ENCODE measurements around the gene FOLR1. TPM values are rescaled to one million over a fixed set of nuclear protein-coding genes. Genes with fewer than 3 reads are reported as not detected.
A peak's percentile ranks its signal among the peaks of the same experiment; 100 is the strongest.

The FOLR1 gene
- total RNA-seq, 1 experiment from 2014 or later, result not detected

DNA sequence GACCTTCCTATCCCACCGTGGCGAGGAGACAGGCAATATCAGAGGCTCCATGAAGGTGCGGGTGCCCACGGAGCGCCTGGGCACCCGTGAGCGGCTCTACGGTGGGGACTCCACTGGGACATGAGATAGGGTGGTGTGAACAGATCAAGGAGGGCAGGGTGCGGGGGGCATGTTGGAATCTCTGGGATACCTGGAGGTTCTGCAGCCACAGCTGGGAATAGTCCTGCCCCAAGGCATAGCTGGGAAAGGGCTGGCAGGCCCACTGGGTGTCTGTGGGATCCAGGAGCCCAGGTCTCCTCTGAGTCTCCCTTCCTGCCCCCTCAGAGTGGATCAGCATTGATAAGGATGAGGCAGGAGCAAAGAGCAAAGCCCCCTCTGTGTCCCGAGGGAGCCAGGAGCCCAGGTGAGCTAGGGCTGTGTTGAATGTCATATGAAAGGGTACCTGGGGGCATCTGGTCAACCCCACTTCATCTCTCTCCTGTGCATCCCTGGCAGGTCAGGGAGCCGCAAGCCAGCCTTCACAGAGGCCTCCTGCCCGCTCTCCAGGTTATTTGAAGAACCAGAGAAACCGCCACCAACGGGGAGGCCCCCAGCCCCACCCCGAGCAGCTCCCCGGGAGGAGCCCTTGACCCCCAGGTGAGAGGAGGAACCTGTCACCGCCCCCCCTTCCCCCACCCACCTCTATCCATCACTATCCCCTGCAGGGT, 43.6 kb downstream of the FOLR1 start:
- DNase-seq (ENCODE audit: low spot score), result no peak

- no peak for DNase-seq (ENCODE audit: low spot score)
These were observed 44.2 kb downstream of the FOLR1 start for GRCh38 chr11:72236083-72236697.

DNA sequence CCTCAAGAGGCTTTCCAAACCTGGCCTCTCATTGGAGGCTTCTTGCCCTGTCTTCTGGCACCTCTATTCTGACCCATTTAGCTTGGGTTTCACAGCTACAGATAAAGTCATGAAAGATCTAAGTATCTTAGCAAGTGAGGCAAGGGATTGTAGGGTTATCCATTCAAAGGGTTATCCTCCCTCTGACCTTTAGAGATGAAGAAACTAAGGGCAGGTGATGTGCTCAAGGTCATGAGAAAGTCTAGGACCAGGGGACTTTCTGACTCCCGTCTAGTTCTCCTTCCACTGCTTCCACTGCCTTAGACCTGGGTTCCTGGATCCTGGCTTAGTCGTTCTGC, 44.8 kb downstream of the FOLR1 start:
- no peak for DNase-seq (ENCODE audit: low spot score)

DNA sequence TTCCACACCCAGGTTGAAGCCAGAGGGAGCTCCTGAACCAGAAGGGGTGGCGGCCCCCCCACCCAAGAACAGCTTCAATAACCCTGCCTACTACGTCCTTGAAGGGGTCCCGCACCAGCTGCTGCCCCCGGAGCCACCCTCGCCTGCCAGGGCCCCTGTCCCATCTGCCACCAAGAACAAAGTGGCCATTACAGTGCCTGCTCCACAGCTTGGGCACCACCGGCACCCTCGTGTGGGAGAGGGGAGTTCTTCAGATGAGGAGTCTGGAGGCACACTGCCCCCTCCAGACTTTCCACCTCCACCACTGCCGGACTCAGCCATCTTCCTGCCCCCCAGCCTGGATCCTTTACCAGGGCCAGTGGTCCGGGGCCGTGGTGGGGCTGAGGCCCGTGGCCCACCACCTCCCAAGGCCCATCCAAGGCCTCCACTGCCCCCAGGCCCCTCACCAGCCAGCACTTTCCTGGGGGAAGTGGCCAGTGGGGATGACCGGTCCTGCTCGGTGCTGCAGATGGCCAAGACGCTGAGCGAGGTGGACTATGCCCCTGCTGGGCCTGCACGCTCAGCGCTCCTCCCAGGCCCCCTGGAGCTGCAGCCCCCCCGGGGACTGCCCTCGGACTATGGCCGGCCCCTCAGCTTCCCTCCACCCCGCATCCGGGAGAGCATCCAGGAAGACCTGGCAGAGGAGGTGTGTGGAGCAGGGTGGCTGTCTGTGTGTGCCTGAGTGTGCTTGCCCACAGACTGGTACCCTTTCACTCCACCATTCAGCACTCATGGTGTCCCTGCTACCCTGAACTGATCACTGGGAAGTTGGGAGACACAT, 45.4 kb downstream of the FOLR1 start:
- no peak for DNase-seq (ENCODE audit: low spot score)

GRCh38 chr11:72238040-72238450, 46.1 kb downstream of the FOLR1 start:
- DNase-seq (ENCODE audit: low spot score), result peak; percentile 45

DNA sequence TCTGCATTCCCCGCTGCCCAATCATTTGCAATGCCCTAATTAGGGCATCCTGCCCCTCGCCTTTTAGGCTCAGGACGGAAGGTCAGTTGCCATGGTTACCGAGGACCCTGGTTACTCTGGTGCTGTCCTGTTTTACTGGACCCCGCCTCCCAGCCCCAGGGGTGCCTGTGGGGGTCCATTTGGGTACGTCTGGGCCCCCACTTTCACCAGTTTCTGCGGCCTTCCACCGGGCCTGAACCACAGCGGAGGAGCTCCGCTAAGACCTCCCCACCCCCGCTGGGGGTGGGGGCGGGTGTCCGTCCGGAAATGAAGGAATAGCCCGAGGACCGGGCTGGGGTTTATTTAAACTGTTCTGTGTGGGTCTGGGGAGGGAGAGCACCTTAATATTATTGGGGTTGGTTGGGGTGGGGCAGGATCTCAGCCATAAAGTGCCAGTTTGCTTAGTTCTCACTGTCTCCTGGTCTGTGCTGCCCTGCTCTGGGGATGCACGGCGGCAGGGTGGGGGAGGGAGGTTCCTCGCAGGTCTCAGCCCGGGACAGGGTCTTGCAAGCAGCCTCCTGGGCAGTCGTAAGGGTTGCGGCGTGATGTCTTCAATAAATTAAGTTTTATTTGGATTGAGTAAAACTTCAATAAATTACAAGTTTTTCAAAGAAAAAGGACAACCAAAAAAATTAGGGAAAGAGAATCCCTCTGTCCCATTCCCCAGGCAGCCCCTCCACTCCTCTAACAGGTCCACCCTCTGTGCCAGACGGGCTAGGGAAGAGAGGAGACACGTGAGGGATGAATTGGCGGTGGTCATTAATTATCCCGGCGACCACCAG, 46.8 kb downstream of the FOLR1 start:
- no peak for DNase-seq (ENCODE audit: low spot score)

- DNase-seq (ENCODE audit: low spot score), result no peak
These were observed 47.4 kb downstream of the FOLR1 start for GRCh38 chr11:72239313-72239848.

GRCh38 chr11:72239849-72240460, 48.0 kb downstream of the FOLR1 start:
- no peak for DNase-seq (ENCODE audit: low spot score)

DNA sequence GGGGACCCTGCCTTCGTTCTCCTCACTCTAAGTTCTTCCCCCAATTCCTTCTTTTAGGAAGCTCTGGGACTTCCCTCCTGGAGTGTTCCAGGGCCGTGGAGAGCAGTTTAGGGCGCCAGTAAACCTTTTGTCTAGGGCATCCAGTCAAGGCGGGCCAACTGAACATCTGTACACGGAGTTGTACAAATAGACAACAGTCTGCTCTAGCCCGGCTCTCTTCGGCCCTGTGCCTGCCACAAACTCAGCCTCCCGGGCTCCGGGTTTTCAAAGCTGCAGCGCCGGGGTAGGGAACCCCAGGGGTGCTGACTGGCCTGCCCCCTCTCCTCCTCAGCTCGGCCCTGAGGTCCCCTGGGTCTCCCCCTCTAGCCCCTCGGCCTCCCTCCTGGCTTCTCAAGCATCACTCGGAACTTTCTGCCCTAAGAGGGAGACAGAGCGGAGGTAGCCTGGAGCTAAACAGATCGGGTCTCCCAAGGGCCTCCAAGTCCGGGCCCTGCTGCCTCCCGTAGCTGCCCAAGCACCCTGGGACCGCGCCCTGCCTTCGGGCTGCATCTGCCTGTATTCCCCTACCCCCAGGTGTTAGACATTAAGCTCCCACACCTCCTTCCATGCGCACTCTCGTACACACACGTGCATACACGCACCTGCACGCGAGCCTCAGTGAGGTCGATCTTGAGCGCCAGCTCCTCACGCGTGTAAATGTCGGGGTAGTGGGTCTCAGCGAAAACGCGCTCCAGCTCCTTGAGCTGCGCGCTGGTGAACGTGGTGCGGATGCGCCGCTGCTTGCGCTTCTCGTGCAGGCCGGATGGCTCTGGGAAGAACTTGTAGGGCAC, 48.7 kb downstream of the FOLR1 start:
- no peak for DNase-seq (ENCODE audit: low spot score)

DNA sequence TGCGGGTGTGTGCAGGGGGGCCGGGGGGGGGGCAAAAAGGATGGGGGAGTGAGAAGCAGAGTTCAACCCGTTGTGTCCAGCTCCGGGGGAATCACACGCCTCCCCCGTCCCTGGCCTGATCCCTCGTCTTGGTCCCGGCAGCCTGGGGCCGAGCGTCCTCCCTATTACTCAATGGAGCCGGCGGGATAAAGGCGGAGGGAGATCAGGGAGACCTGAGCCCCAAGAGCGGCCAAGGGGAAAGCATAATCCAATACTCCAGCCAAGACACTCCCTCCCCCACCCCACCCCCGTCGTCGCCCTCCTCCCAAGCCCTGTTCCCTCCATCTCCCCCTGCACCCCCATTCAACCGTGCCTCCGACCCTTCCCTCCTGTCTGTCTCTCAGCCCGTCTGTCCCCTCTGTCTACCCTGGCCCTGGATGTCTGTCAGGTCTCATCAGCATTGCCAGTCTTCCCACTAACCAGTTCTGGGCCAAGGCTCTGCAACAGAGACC, 49.4 kb downstream of the FOLR1 start:
- no peak for DNase-seq (ENCODE audit: low spot score)

- no peak for DNase-seq (ENCODE audit: low spot score)
These were observed 50.2 kb downstream of the FOLR1 start for GRCh38 chr11:72242141-72242540.

DNA sequence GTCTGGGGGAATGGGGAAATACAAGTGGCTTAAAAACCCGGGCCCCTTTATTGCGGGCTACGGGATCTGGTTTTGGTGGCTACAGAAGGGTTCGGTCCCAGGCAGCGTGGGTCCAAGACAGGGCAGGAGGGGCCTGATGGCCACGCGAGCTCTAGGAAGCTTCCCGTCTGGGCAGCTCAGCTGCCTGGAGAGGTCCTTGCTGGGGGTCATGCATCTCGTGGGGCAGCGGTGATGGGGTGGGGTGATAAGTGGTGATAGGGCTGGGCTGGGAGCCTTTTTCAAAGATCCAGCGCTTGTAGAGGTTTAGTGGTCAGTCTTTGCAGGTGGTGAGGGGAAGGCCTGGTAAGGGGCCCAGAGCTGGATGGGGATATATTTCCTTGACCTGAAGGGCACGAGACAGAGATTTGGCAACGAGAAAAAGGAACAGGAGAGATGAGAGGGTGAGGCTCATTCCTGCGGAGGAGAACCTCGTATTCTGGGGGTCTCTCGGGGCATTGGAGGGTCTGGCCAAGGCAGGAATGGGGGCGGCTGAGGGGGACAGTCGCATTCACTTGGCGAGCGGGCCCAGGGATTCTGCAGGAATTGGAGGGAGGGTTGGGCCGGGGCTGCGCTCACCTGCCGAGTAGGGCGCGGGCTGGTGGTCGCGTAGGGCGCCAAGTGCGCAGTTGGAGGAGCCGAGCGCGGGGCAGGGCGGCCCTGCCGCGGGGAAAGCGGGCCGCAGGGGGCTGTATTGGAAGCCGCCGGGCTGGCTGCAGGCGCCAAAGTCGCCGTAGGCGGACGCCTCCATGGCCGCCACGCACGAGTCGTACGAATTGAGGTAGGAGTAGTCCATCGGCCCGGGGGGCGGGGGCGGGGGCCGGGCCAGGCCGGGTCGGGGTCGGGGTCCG, 51.5 kb downstream of the FOLR1 start:
- DNase-seq (ENCODE audit: low spot score), result no peak

GRCh38 chr11:72244060-72244360, 52.1 kb downstream of the FOLR1 start, which contains the start of gene PHOX2A:
TSS of gene PHOX2A (minus strand) at chr11:72244176. CDS start at chr11:72244004, 172 bp downstream.
- no peak for DNase-seq (ENCODE audit: low spot score)

GRCh38 chr11:72244361-72245262, 52.7 kb downstream of the FOLR1 start:
- DNase-seq (ENCODE audit: low spot score), result no peak

GRCh38 chr11:72245263-72245816, 53.4 kb downstream of the FOLR1 start:
- DNase-seq (ENCODE audit: low spot score), result no peak

All from A172 (cell line).